Prostate gland (tissue), 2 donors: ENCODE measurements around the gene ZNF526.

Experiments
- POLR2A ChIP-seq: fragments of 450-650 bp; IDR thresholded peaks from one replicate; pipeline ENCODE4 v1.6.1; 2016; ENCODE audit warnings: antibody characterized with exemption, mild to moderate bottlenecking
- TF ChIP-seq, protein P1 (sequence below), 4 experiments: fragments of 200-600 bp in 2 of 4; fragments of 450-650 bp in 2 of 4; sonication (generic) in 2 of 4; IDR thresholded peaks; 1 replicate in 3 of 4; 2 replicates in 1 of 4; pipeline ENCODE4 v1.5.1; 2016 to 2019; ENCODE audit warnings: antibody characterized with exemption in 4 of 4, mild to moderate bottlenecking in 2 of 4, moderate library complexity in 2 of 4

DNA sequence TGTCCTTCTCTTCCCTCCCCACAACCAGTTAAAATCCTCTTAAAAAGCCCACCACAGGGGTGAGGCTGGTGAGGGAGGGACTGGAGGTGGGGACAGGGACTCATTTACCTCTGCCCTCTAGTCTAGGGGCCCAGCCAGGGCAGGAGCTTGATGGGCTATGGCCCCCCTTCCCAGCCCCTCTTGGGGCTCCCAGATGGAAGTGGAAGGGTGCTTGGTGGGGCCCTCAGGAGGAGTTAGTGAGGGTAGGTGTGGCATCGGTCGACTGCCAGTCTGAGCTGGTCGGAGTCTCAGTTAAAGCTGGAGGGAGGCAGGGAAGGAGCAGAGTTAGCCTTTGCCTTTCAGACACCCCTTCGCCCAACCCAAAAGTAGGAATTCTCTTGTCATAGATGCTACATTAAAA lies 10.5 kb downstream of the ZNF526 start:
- TF ChIP-seq, protein P1, sequence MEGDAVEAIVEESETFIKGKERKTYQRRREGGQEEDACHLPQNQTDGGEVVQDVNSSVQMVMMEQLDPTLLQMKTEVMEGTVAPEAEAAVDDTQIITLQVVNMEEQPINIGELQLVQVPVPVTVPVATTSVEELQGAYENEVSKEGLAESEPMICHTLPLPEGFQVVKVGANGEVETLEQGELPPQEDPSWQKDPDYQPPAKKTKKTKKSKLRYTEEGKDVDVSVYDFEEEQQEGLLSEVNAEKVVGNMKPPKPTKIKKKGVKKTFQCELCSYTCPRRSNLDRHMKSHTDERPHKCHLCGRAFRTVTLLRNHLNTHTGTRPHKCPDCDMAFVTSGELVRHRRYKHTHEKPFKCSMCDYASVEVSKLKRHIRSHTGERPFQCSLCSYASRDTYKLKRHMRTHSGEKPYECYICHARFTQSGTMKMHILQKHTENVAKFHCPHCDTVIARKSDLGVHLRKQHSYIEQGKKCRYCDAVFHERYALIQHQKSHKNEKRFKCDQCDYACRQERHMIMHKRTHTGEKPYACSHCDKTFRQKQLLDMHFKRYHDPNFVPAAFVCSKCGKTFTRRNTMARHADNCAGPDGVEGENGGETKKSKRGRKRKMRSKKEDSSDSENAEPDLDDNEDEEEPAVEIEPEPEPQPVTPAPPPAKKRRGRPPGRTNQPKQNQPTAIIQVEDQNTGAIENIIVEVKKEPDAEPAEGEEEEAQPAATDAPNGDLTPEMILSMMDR (IDR thresholded peaks at IDR 0.05) = no peak
- TF ChIP-seq POLR2A = no peak
